Sigmoid colon (tissue), 7 donors: Measurements from ENCODE around the gene TPGS1. TPM values are rescaled to one million over a fixed set of nuclear protein-coding genes. Genes with fewer than 3 reads are reported as not detected.

Experiments
- DNase-seq: peaks from one replicate; pipeline ENCODE4 v3.0.0-alpha.2; 2019
- H3K27ac ChIP-seq, 4 donors: fragments of 200-600 bp; sonication (generic); one replicate each; pipeline ENCODE4 v1.5.1; 2016 to 2019; ENCODE audit warnings: mild to moderate bottlenecking in 1 of 4
- H3K27me3 ChIP-seq, 3 donors: fragments of 200-600 bp; sonication (generic); one replicate each; pipeline ENCODE4 v1.5.1; 2019; ENCODE audit warnings: mild to moderate bottlenecking in 1 of 3
- H3K36me3 ChIP-seq, 4 donors: fragments of 200-600 bp; sonication (generic); one replicate each; pipeline ENCODE4 v1.5.1; 2016 to 2019
- H3K4me1 ChIP-seq, 4 donors: fragments of 200-600 bp; sonication (generic); one replicate each; pipeline ENCODE4 v1.5.1; 2017 to 2019
- H3K4me3 ChIP-seq, 4 donors: fragments of 200-600 bp; sonication (generic); one replicate each; pipeline ENCODE4 v1.5.1; 2017 to 2019; ENCODE audit warnings: mild to moderate bottlenecking in 2 of 4, moderate library complexity in 1 of 4
- H3K9me3 ChIP-seq, 4 donors: fragments of 200-600 bp in 3 of 4; sonication (generic) in 3 of 4; one replicate each; pipeline versions ENCODE4 v1.5.1 to v1.6.1; 2013 to 2019
- CTCF ChIP-seq, 4 experiments: fragments of 450-650 bp in 3 of 4; fragments of 200-600 bp in 1 of 4; IDR thresholded peaks; one replicate each; pipeline ENCODE4 v1.5.1; 2016 to 2019; ENCODE audit warnings: antibody characterized with exemption in 4 of 4, mild to moderate bottlenecking in 3 of 4, moderate library complexity in 2 of 4
- EP300 ChIP-seq, 4 donors: sonication (generic); formaldehyde crosslinking; IDR thresholded peaks; one replicate each; pipeline ENCODE4 v1.6.1; 2017; ENCODE audit warnings: antibody characterized with exemption in 4 of 4
- POLR2A ChIP-seq, 2 donors: fragments of 450-650 bp; IDR thresholded peaks; one replicate each; pipeline ENCODE4 v1.6.1; 2016; ENCODE audit warnings: antibody characterized with exemption in 2 of 2, mild to moderate bottlenecking in 2 of 2, moderate library complexity in 2 of 2
- POLR2AphosphoS5 ChIP-seq, 4 donors: sonication (generic); formaldehyde crosslinking; IDR thresholded peaks; one replicate each; pipeline ENCODE4 v1.6.1; 2017; ENCODE audit warnings: antibody characterized with exemption in 4 of 4
- WGBS, 2 donors: extraction: QIAGEN DNeasy Blood & Tissue Kit; methylation state at CpG; one replicate each; pipeline ENCODE4 v1.1.7; 2013; 5-methylcytosine and 5-hydroxymethylcytosine counted together
- intact Hi-C: fragments of 100-400 bp; cut with DNase I; formaldehyde crosslinking; loops from one replicate; pipeline ENCODE4 v1.15.1; 2023
- polyA plus RNA-seq, 3 donors: library from polyadenylated mRNA; stranded (reverse); fragments of 200-250 nt; gene quantifications; one replicate each; pipeline ENCODE4 v1.2.3, GENCODE V29; 2013
- total RNA-seq, 4 donors: library from RNA; depleted of rRNA; stranded (reverse); fragments of >200 nt; gene quantifications; one replicate each; pipeline ENCODE4 v1.1.0, GENCODE V29; 2016
- donor health status: healthy with polysubstance abuse.
- donor health status: Bipolar disorder and iron deficiency.
- donor health status: healthy.

TPGS1 gene
- total RNA-seq = 10 to 100 TPM; 36.3 to 78.8 (median 46.6) TPM
- 10 to 100 TPM; 14.3 to 23.6 (median 20.4) TPM for polyA plus RNA-seq

- Histone ChIP-seq H3K36me3 (peaks cover 0 to 11% (median 0%) of the 10 kb centered on the region in 4 donors), H3K4me1 (peaks cover 0 to 35% (median 32%) of the 10 kb centered on the region in 4 donors), H3K27ac (peak within 1 kb of the TSS; percentile 88 to 98 (median 96)), H3K4me3 (peak within 1 kb of the TSS; percentile 82 to 100 (median 98)), H3K9me3 (no peaks in the 10 kb centered on the region), H3K27me3 (no peaks in the 10 kb centered on the region)
- TF ChIP-seq EP300 (IDR thresholded peaks at IDR 0.05) (peak in 1 of 4 donors; percentile 5), POLR2A (IDR thresholded peaks at IDR 0.05) (peak in 1 of 2 donors; percentile 24), POLR2AphosphoS5 (IDR thresholded peaks at IDR 0.05) (peak; percentile 24 to 66 (median 50)), CTCF (IDR thresholded peaks at IDR 0.05) (peak in 2 of 4 experiments; percentile 10 to 14)
- WGBS, 2 donors = 1% methylated on average over 81 of the region's 81 CpGs
- intact Hi-C loops = loop anchor here (2.0 kb wide), 2 partner anchors 23 to 47 kb away; partner anchors contain the start of genes CDC34 and SHC2
- peak; percentile 86 for DNase-seq
Measured at GRCh38 chr19:507286-508203, at the start of gene TPGS1. Gene TPGS1, plus strand, starts transcription at chr19:507497. Its CDS starts 10 bp downstream, at chr19:507507.

DNA sequence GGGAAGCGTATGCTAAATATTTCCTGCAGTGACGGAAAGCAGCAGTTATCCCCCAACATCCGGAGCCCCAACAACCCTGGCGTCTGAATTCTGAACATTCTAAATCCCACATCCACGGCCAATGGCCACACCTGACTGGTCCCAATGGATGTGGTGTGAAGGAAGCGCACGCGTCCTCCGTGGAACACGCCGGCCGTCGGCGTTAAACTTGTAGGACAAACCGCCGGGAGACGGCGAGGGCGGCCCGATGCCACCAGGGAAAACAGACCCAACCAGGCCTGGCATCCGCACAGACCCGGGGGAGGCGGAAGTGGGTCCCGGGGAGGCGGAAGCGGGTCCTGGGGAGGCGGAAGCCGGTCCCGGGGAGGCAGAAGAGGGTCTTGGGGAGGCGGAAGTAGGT lies 49.7 kb upstream of the TPGS1 start:
- H3K27me3 ChIP-seq = no peaks in the 10 kb centered on the region
- TF ChIP-seq CTCF (IDR thresholded peaks at IDR 0.05) (no peak), EP300 (IDR thresholded peaks at IDR 0.05) (no peak), POLR2A (IDR thresholded peaks at IDR 0.05) (no peak), POLR2AphosphoS5 (IDR thresholded peaks at IDR 0.05) (no peak)
- no peak overlapping the region for H3K4me3 ChIP-seq
- no peaks in the 10 kb centered on the region for H3K36me3 ChIP-seq
- WGBS, 2 donors = 96 to 98% methylated on average over 30 of the region's 30 CpGs
- H3K27ac ChIP-seq = no peak overlapping the region
- intact Hi-C loops = no loop called here
- no peak for DNase-seq
- peaks cover 0 to 21% (median 18%) of the 10 kb centered on the region in 4 donors for H3K4me1 ChIP-seq
- H3K9me3 ChIP-seq = no peaks in the 10 kb centered on the region

GRCh38 chr19:458091-459042 lies 48.9 kb upstream of the TPGS1 start:
- H3K36me3 ChIP-seq = no peaks in the 10 kb centered on the region
- H3K27ac ChIP-seq = no peak overlapping the region
- H3K27me3 ChIP-seq = no peaks in the 10 kb centered on the region
- no peak overlapping the region for H3K4me3 ChIP-seq
- no peaks in the 10 kb centered on the region for H3K9me3 ChIP-seq
- 97 to 98% methylated on average over 89 of the region's 89 CpGs for WGBS, 2 donors
- H3K4me1 ChIP-seq = peaks cover 0 to 21% (median 18%) of the 10 kb centered on the region in 4 donors
- intact Hi-C loops = no loop called here
- TF ChIP-seq EP300 (IDR thresholded peaks at IDR 0.05) (no peak), POLR2AphosphoS5 (IDR thresholded peaks at IDR 0.05) (no peak), POLR2A (IDR thresholded peaks at IDR 0.05) (no peak), CTCF (IDR thresholded peaks at IDR 0.05) (no peak)
- DNase-seq = no peak

GRCh38 chr19:459724-460511 lies 47.4 kb upstream of the TPGS1 start:
- Histone ChIP-seq H3K4me1 (peaks cover 0 to 21% (median 18%) of the 10 kb centered on the region in 4 donors), H3K36me3 (no peaks in the 10 kb centered on the region), H3K9me3 (no peaks in the 10 kb centered on the region), H3K27ac (peak overlapping the region; percentile 82 to 90 (median 86)), H3K27me3 (no peaks in the 10 kb centered on the region), H3K4me3 (peak overlapping the region; percentile 67 to 92 (median 84))
- WGBS, 2 donors = 1 to 5% methylated on average over 66 of the region's 66 CpGs
- DNase-seq = peak; percentile 89
- intact Hi-C loops = loop anchor here (2.0 kb wide), 1 partner anchor 47 kb away; the partner anchor contains the start of gene TPGS1
- TF ChIP-seq EP300 (IDR thresholded peaks at IDR 0.05) (no peak), POLR2A (IDR thresholded peaks at IDR 0.05) (peak in 1 of 2 donors; percentile 52), CTCF (IDR thresholded peaks at IDR 0.05) (no peak), POLR2AphosphoS5 (IDR thresholded peaks at IDR 0.05) (peak; percentile 62 to 89 (median 74))
